Measurements from ENCODE around the gene SYS1. TPM values are rescaled to one million over a fixed set of nuclear protein-coding genes. Genes with fewer than 3 reads are reported as not detected.
"Not testable (repeated sequence)": the region's sequence is repeated elsewhere in the genome, so short reads cannot be mapped to it uniquely, and the experiment has no call there.

The SYS1 gene
- total RNA-seq, 4 donors from 2014 or later = 26.6 to 55.0 (median 51.3) TPM

GRCh38 chr20:45350217-45350616 lies 12.7 kb upstream of the SYS1 start:
- no peak for ATAC-seq (ENCODE audit: low FRiP score)
- TF ChIP-seq CTCF (IDR thresholded peaks at IDR 0.05) = no peak
- DNase-seq (ENCODE audit: low spot score) = no peak

GRCh38 chr20:45350795-45351194 lies 12.2 kb upstream of the SYS1 start:
- not testable (repeated sequence) for ATAC-seq (ENCODE audit: low FRiP score)

GRCh38 chr20:45352729-45353128 lies 10.2 kb upstream of the SYS1 start:
- DNase-seq (ENCODE audit: low spot score) = no peak
- no peak for TF ChIP-seq CTCF (IDR thresholded peaks at IDR 0.05)
- ATAC-seq (ENCODE audit: low FRiP score) = no peak

More at GRCh38 chr20:45350795-45351194, 12.2 kb upstream of the SYS1 start:
- DNase-seq (ENCODE audit: low spot score) = not testable (repeated sequence)

GRCh38 chr20:45353746-45354145 lies 9.2 kb upstream of the SYS1 start:
- ATAC-seq (ENCODE audit: low FRiP score) (no peak), DNase-seq (ENCODE audit: low spot score) (no peak)
- TF ChIP-seq CTCF (IDR thresholded peaks at IDR 0.05) = no peak

GRCh38 chr20:45354423-45355208 lies 8.3 kb upstream of the SYS1 start:
- ATAC-seq (ENCODE audit: low FRiP score) = no peak

DNA sequence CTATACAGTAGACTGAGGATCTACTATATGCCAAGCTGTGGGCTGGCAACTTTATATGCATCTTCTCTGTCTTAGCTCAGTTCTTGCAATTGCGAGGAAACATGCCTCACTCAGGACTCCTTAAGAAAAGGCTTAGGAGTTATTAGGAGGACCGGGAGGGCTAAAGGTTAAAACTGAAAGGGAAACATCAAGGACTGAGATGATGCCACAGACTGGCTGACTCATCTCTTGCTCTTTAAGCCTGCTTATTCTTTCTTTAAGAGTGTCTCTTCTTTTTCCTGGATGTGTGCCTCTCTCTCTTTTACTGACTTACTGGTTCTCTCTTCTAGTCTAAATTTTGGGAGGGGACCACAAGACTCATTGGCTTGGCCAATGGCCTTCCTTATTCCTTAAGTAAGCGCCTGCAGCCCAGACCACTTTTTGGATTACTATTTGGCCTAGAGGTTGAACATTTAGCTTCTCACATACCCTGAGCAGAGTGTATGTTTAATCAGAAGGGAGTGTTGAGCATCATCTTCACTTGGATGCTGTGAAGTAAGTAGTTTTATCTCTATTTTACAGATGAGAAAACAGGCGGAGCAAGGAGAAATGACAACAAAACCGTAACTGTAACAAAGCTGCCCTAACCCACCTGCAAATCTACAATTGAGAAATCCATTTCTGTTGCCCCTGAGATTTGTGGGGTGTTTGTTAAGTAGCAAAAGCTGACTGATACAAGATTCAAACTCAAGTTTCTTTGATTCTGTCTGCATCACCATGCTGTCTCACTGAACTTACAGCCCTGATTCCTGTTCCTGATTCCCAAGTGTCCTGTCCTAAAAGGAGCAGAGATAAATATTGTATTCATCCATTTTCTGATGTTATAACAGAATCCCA lies 7.5 kb upstream of the SYS1 start:
- no peak for DNase-seq (ENCODE audit: low spot score)
- no peak for TF ChIP-seq CTCF (IDR thresholded peaks at IDR 0.05)
- ATAC-seq (ENCODE audit: low FRiP score) = peak; percentile 41

More at GRCh38 chr20:45354423-45355208, 8.3 kb upstream of the SYS1 start:
- DNase-seq (ENCODE audit: low spot score) = no peak
- no peak for TF ChIP-seq CTCF (IDR thresholded peaks at IDR 0.05)

- TF ChIP-seq CTCF (IDR thresholded peaks at IDR 0.05) = no peak
- DNase-seq (ENCODE audit: low spot score) (no peak), ATAC-seq (ENCODE audit: low FRiP score) (peak; percentile 43)
Measured at GRCh38 chr20:45358282-45359068, 4.5 kb upstream of the SYS1 start.

Measured in omental fat pad (tissue), 4 donors.